Naive thymus-derived CD8-positive, alpha-beta T cell (primary cell): ENCODE results near the gene UGT1A4. TPM values are rescaled to one million over a fixed set of nuclear protein-coding genes. Genes with fewer than 3 reads are reported as not detected.

ENCODE experiments used
- ATAC-seq, 2 donors: fragments of 150-1000 bp; cut with Tn5 transposase in 1 of 2; sonication (Bioruptor Pico), chemical (Tn5 transposase) in 1 of 2; 1 replicate in 1 of 2; 2 replicates in 1 of 2; pipeline ENCODE4 v1.10.0; 2021; ENCODE audit warnings: mild to moderate bottlenecking in 2 of 2, moderate library complexity in 2 of 2
- POLR2A ChIA-PET: fragments of 350-600 bp; sonication (Branson Sonifier 250); formaldehyde crosslinking; loops from one replicate; lab custom pipeline; 2021; ENCODE audit warnings: antibody characterized with exemption; lab: Charles Lee
- DNase-seq, 10 donors: peaks; one replicate each; pipeline versions ENCODE4 v3.0.0 to v3.0.0-alpha.2; 2020 to 2022
- H3K27ac Mint-ChIP-seq, 10 donors: one replicate each; pipeline ENCODE4 v1.8.0; 2020 to 2022; ENCODE audit warnings: mild to moderate bottlenecking in 10 of 10, mixed read lengths in 10 of 10, moderate library complexity in 4 of 10, inconsistent platforms in 1 of 10
- H3K27me3 Mint-ChIP-seq, 5 donors: one replicate each; pipeline ENCODE4 v1.8.0; 2021 to 2022; ENCODE audit warnings: mixed read lengths in 5 of 5
- H3K36me3 Mint-ChIP-seq, 3 donors: one replicate each; pipeline ENCODE4 v1.8.0; 2020 to 2022; ENCODE audit warnings: mixed read lengths in 3 of 3, mild to moderate bottlenecking in 2 of 3, inconsistent platforms in 1 of 3
- H3K4me1 Mint-ChIP-seq, 4 donors: one replicate each; pipeline ENCODE4 v1.8.0; 2021 to 2022; ENCODE audit warnings: mixed read lengths in 4 of 4
- H3K4me3 Mint-ChIP-seq, 10 donors: one replicate each; pipeline ENCODE4 v1.8.0; 2020 to 2022; ENCODE audit warnings: mild to moderate bottlenecking in 10 of 10, mixed read lengths in 10 of 10, moderate library complexity in 6 of 10, inconsistent platforms in 1 of 10
- H3K9me3 Mint-ChIP-seq, 9 donors: one replicate each; pipeline ENCODE4 v1.8.0; 2020 to 2022; ENCODE audit warnings: mixed read lengths in 9 of 9, mild to moderate bottlenecking in 3 of 9, inconsistent platforms in 1 of 9, moderate library complexity in 1 of 9
- polyA plus RNA-seq, 3 donors: library from polyadenylated mRNA; unstranded; fragments of 300-500 nt; fragmentation: Illumina TruSeq; gene quantifications; one replicate each; pipeline ENCODE4 v1.2.3, GENCODE V29; 2021
- total RNA-seq, 8 experiments: library from RNA in 2 of 8; stranded (reverse) in 2 of 8; gene quantifications; one replicate each; pipeline ENCODE4 v1.2.3 and lab custom pipeline; 2021 to 2026

UGT1A4 gene
- total and polyA plus RNA-seq, 5 experiments from 2014 or later = not detected

DNA sequence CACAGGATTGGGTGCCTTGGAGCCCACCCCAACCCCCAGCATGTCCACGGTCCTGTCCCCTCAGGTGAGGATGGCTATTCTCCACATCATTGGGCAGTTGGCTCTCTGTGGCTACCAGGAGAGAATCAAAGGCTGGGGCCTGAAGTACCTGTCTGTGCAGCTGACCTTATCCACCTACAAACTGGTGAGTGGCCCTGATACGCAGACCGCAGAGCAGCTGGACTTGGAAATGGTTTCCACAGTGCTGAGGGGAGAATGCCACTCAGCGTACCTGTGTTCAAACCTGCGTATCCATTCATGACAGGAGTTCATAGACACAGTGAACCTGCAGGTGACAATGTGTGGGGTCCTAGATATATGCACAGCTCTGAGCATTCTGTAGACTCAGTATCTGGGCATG, 81.2 kb downstream of the UGT1A4 start:
- Mint-ChIP-seq H3K4me3 (no peak overlapping the region), H3K4me1 (no peaks in the 10 kb centered on the region), H3K36me3 (no peaks in the 10 kb centered on the region), H3K27ac (no peak overlapping the region), H3K27me3 (peaks cover 5 to 28% (median 14%) of the 10 kb centered on the region in 5 donors), H3K9me3 (peaks cover 0 to 4% (median 0%) of the 10 kb centered on the region in 9 donors)
- POLR2A ChIA-PET = no interaction called here
- DNase-seq (peak in 1 of 10 donors; percentile 10), ATAC-seq (no peak)

DNA sequence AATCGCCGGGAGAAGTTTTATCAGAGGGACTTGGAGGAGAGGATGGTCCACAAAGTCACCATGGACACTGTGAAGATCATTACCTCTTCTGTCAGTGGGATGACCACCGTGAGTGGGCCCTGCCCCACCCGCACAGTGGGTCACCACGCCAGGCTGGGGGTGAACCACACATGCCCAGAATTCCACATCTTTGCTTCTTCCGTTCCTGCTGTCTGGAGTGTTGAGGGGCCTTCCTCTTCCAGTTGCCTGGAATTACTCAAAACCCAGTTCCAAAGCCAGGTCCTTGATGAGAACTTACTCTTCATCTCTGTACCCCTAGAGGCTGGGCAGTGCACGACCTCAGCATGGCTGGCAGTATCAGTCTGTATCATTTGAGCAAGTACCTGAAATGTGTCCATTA, 81.7 kb downstream of the UGT1A4 start:
- no peak overlapping the region for H3K4me3 Mint-ChIP-seq
- H3K27me3 Mint-ChIP-seq = peaks cover 5 to 31% (median 14%) of the 10 kb centered on the region in 5 donors
- DNase-seq = peak in 1 of 10 donors; percentile 3
- H3K4me1 Mint-ChIP-seq = no peaks in the 10 kb centered on the region
- ATAC-seq = no peak
- POLR2A ChIA-PET = no interaction called here
- no peak overlapping the region for H3K27ac Mint-ChIP-seq
- H3K9me3 Mint-ChIP-seq = peaks cover 0 to 4% (median 0%) of the 10 kb centered on the region in 9 donors
- H3K36me3 Mint-ChIP-seq = no peaks in the 10 kb centered on the region

DNA sequence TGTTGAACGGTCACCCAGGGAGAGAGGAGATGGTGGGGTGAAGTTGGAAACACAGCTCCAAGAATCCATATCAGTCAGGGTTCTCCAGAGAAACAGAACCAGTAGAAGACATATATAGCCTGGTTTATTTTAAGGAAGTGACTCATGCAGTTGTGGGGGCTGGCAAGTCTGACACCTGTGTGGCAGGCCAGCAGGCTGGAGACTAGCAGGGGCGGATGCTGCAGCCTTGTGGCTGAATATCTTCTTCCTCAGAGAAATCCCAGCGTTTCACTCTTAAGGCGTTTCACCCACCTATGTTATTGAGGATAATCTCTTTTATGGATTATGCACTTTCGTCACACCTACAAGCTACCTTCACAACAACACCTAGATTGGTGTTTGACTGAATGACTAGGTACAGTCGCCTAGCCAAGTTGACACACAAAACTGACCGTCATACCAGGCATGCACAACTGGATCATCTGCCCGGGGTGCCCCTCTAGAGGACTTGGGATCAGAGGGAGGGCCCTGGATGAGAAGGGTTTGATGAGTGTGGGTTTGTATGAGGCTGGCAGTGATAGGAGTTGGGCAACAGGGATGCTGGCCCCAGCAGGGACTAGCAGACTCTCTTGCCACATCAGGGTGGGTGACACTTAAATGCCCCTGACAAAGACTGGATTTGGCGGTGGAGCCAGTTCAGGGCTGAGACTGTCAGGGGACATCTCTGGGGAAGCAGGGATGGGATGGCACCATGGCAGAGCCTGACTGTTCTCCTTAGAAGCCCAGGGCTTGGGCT, 83.0 kb downstream of the UGT1A4 start:
- ATAC-seq (no peak), DNase-seq (no peak)
- Mint-ChIP-seq H3K36me3 (no peaks in the 10 kb centered on the region), H3K4me1 (no peaks in the 10 kb centered on the region), H3K27ac (no peak overlapping the region), H3K27me3 (peaks cover 5 to 31% (median 14%) of the 10 kb centered on the region in 5 donors), H3K4me3 (no peak overlapping the region), H3K9me3 (peaks cover 0 to 4% (median 0%) of the 10 kb centered on the region in 9 donors)
- POLR2A ChIA-PET = no interaction called here

DNA sequence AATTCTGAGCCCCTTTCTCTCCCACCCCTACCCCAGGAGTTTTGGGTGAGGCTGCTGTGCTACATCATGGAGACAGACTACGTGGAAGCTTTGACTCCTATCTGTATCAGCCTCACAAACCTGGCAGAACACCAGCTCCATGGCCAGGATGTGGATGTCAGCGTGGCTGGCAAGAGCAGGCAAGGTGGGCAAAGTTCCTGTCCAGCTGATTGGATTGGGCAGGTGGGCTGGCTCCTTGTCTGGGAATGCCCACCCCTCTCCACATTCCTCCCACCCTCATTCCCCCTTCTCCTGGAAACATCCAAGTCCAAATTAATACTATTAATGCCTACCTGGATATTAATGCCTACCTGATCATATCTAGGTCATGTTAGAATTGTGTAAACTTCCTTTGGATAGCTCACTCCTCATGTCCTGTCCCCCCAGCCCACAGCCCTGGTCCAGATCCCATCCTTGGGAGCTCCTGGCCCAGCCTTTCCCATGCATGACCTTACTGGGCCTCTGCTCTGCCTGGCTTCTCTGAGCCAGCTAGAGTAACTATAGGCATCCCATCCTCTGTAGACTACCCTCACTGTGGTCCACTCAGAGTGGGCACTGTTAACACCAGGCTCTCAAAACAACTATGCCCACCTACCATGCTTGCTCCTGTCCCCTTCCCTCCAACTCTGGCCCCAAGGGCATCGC, 83.7 kb downstream of the UGT1A4 start:
- Mint-ChIP-seq H3K4me1 (no peaks in the 10 kb centered on the region), H3K27me3 (peaks cover 5 to 31% (median 14%) of the 10 kb centered on the region in 5 donors), H3K27ac (no peak overlapping the region), H3K4me3 (no peak overlapping the region), H3K9me3 (peaks cover 0 to 4% (median 0%) of the 10 kb centered on the region in 9 donors), H3K36me3 (no peaks in the 10 kb centered on the region)
- POLR2A ChIA-PET = no interaction called here
- ATAC-seq = no peak
- no peak for DNase-seq

DNA sequence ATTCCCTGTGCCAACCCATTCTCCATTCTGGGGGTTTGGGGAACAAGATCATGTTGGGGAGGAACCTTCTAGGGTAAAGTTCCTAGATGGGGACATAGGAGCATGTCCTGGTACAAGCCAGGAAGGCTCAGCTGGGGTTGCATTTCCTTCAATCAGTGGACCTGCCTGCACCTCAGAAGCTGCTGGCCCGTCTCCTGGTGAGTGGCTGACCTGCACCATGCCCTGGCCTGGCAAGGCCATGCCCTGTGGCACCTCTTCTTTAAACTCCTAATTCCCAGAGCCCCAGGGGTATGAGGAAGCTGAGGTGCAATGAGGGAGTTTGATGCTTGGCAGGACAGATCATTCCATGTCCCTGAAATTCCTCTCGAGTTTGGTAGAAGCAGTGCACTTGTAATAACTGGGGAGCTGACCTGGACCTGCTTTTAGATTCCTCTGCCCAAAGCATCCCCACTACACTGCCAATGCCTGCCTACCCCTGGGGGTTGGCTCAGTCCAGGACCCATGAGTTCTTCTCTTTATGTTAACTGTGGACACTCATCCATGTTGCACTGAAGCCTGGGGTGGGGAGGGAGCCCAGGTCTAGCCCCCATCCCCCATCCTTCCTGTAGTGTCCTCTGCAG, 84.9 kb downstream of the UGT1A4 start:
- DNase-seq = no peak
- POLR2A ChIA-PET = no interaction called here
- H3K27me3 Mint-ChIP-seq = peaks cover 5 to 29% (median 14%) of the 10 kb centered on the region in 5 donors
- peaks cover 0 to 4% (median 0%) of the 10 kb centered on the region in 9 donors for H3K9me3 Mint-ChIP-seq
- no peak for ATAC-seq
- H3K27ac Mint-ChIP-seq = no peak overlapping the region
- H3K4me3 Mint-ChIP-seq = no peak overlapping the region
- H3K36me3 Mint-ChIP-seq = no peaks in the 10 kb centered on the region
- no peaks in the 10 kb centered on the region for H3K4me1 Mint-ChIP-seq

DNA sequence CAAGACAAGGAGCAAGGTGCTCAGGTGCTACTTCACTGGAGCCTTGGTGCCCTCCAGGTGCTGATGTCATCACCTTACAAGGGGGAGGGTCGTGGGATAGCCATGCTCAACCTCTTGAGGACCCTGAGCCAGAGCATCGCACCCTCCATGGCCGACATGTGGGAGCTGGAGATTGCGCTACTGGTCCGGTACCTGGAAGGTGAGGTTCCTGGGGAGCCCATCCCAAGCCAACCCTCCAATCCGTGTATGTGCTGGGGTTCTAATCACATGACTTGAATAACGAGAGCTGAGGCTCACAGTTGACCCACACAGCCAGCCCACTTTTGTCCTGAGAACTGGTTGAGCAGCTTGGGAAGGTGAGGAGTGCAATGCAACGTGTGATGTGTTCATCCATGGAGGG, 85.5 kb downstream of the UGT1A4 start:
- Mint-ChIP-seq H3K4me1 (no peaks in the 10 kb centered on the region), H3K27me3 (peaks cover 5 to 30% (median 20%) of the 10 kb centered on the region in 5 donors), H3K36me3 (no peaks in the 10 kb centered on the region), H3K27ac (no peak overlapping the region), H3K4me3 (no peak overlapping the region), H3K9me3 (peaks cover 0 to 4% (median 0%) of the 10 kb centered on the region in 9 donors)
- POLR2A ChIA-PET = no interaction called here
- DNase-seq (no peak), ATAC-seq (no peak)

DNA sequence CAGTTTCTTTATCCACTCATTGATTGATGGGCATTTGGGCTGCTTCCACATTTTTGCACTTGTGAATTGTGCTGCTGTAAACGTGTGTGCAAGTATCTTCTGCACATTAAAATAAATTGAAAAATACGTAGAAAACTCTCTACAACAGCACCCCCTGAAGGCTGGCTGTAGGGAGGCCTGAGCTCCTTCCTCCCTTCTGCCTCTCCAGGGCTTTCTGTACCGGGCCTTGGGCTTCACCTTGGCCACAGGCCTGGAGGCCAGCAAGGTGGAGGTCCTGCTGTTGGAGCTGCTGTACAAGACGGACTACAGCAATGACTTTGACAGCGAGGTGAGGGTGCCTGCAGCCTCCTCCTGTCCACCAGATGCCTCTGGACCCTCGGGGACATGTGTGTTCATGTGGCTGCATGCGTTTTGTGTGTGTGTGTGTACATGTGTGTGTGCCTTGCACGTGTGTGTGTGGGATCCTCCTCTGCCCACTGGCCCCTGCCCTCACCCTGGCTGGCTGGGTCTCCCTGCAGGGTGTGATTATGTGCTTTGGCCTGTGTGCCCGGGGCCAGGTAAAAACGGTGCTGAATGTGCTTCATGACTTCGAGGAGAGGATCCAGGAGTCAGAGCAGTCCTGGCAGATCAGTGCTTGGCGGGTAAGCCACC, 88.8 kb downstream of the UGT1A4 start:
- DNase-seq (peak in 1 of 10 donors; percentile 11), ATAC-seq (no peak)
- H3K4me1 Mint-ChIP-seq = no peaks in the 10 kb centered on the region
- POLR2A ChIA-PET = no interaction called here
- no peaks in the 10 kb centered on the region for H3K9me3 Mint-ChIP-seq
- no peak overlapping the region for H3K27ac Mint-ChIP-seq
- no peak overlapping the region for H3K4me3 Mint-ChIP-seq
- H3K36me3 Mint-ChIP-seq = no peaks in the 10 kb centered on the region
- peaks cover 6 to 41% (median 22%) of the 10 kb centered on the region in 5 donors for H3K27me3 Mint-ChIP-seq

DNA sequence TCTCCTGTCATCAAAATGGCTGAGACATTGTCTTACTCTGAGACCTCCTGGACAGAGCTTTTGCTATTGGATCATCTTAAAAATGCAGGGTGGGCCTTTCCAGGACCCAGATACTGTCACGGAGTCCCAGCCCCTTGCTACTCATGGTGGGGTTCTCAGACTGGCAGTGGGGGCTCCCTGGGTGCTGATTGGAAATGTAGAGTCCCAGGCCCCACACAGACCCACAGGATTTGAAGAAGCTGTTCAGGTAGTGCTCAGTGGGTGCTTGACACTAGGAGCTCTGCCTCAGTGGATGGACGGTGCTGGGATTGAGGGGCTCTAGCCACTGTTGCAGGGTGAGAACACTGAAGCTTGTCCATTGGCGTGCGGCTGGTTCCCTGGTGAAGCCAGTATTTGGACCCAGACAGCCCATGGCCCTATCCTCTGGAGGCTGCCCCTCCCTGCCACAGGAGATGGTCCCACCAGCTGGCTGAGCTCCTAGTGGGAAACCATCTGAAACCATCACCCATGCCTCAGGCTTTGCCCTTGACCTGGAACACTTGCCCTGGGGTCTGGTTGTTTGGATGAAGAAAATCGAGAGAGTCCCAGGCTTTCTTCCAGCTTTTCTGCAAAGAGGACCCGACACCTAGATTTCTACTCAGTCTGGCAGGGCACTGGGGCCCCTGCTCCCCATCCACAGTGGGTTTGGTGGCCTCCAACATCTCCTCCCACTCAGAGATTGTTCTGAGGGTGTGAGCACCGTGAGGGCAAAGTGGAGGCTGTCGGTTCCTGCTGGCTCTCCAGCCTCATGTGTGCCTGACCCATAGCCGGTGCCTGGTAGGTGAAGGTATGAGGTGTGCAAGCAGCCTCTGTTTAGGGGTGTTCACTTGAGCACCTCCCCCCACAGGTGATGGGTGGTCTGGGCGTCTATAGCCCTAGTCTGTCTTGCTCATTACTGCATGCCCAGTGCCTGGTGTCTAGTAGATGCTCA, 89.7 kb downstream of the UGT1A4 start:
- ATAC-seq (no peak), DNase-seq (peak in 1 of 10 donors; percentile 11)

DNA sequence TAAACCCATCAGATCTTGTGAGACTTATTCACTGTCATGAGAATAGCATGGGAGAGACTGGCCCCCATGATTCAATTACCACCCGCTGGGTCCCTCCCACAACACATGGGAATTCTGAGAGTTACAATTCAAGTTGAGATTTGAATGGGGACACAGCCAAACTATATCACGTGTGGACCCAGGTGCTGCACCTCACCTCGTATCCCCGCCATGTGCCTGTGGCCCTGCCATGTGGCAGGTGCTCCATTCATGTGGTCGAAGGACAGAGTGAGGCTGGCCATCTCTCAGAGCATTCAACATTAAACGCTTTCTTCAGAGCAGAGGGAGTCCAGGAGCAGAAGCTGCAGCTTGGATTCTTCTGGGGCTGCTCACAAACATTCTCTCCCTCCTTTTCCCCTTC, 91.8 kb downstream of the UGT1A4 start:
- peak in 1 of 10 donors; percentile 0 for DNase-seq
- H3K36me3 Mint-ChIP-seq = no peaks in the 10 kb centered on the region

More for the DNA sequence above, 89.7 kb downstream of the UGT1A4 start:
- H3K27ac Mint-ChIP-seq = no peak overlapping the region
- POLR2A ChIA-PET = no interaction called here
- H3K27me3 Mint-ChIP-seq = peaks cover 6 to 32% (median 16%) of the 10 kb centered on the region in 5 donors
- no peak overlapping the region for H3K4me3 Mint-ChIP-seq
- H3K36me3 Mint-ChIP-seq = no peaks in the 10 kb centered on the region
- no peaks in the 10 kb centered on the region for H3K9me3 Mint-ChIP-seq
- H3K4me1 Mint-ChIP-seq = no peaks in the 10 kb centered on the region

DNA sequence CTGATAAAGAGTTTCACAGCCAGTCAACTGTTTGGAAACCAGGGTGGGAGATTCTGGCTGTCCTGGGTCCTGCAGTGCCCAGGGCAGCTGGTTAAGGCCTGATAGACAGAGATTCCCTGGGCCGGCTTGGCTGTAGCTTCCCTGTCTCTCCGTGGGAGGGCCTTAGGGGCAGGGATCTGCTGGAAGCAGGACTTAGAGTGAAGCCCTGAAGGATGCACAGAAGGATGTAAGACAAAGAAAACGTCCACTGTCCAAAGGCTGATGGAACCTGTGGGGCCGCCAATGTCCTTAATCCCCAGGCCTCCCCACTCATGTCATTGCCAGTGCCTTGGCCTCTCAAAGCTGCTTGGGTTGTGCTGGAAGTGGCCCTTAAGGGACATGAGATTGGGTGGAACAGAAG, 92.6 kb downstream of the UGT1A4 start:
- Mint-ChIP-seq H3K4me1 (no peaks in the 10 kb centered on the region), H3K4me3 (no peak overlapping the region), H3K27ac (no peak overlapping the region), H3K36me3 (no peaks in the 10 kb centered on the region), H3K27me3 (peaks cover 3 to 18% (median 10%) of the 10 kb centered on the region in 5 donors), H3K9me3 (no peaks in the 10 kb centered on the region)
- POLR2A ChIA-PET = no interaction called here
- DNase-seq (peak in 1 of 10 donors; percentile 11), ATAC-seq (no peak)

More for the DNA sequence above, 91.8 kb downstream of the UGT1A4 start:
- H3K9me3 Mint-ChIP-seq = no peaks in the 10 kb centered on the region
- peaks cover 3 to 18% (median 7%) of the 10 kb centered on the region in 5 donors for H3K27me3 Mint-ChIP-seq
- H3K4me3 Mint-ChIP-seq = no peak overlapping the region
- H3K27ac Mint-ChIP-seq = no peak overlapping the region
- no peak for ATAC-seq
- no peaks in the 10 kb centered on the region for H3K4me1 Mint-ChIP-seq
- POLR2A ChIA-PET = no interaction called here

DNA sequence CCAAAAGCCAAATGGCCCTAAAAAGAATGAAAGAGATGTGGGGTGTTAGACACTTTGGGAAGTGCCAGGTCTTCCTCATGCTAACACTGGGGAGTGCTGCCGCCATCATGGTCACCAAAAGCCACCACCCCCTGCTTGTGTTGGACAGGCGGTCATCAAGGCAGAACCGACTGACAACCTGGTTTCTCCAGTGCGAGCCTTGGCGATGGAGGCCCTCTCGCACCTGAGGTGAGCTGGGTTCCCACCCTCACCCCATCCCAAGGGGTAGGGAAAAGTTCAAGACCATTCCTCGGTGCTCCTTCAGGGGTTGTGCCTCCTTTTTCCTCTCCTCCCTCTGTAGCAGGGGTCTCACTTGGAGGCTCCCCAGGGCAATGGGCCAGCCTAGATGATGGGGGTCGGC, 93.2 kb downstream of the UGT1A4 start:
- Mint-ChIP-seq H3K9me3 (no peaks in the 10 kb centered on the region), H3K4me1 (no peaks in the 10 kb centered on the region), H3K27ac (no peak overlapping the region), H3K36me3 (no peaks in the 10 kb centered on the region), H3K27me3 (peaks cover 3 to 19% (median 12%) of the 10 kb centered on the region in 5 donors), H3K4me3 (no peak overlapping the region)
- POLR2A ChIA-PET = no interaction called here
- ATAC-seq = no peak
- DNase-seq = peak in 1 of 10 donors; percentile 6
